HEK293T (cell line): ENCODE measurements around the gene ACTR8.
A peak's percentile ranks its signal among the peaks of the same experiment; 100 is the strongest.

Experiments
- CTCF ChIA-PET: fragments of 350-600 bp; formaldehyde crosslinking; extraction: SDS; loops from one replicate; lab custom pipeline; 2021; ENCODE audit warnings: antibody characterized with exemption, inconsistent platforms; lab: Yijun Ruan, JAX
- POLR2A ChIA-PET: fragments of 350-600 bp; formaldehyde crosslinking; extraction: SDS; loops from one replicate; lab custom pipeline; 2020; ENCODE audit warnings: antibody characterized with exemption, inconsistent platforms; lab: Yijun Ruan, JAX
- DNase-seq: peaks from one replicate; pipeline ENCODE4 v3.0.0; 2012; ENCODE audit warnings: mixed read lengths; ENCODE audit errors: extremely low spot score
- ARNT ChIP-seq: fragments of 450-650 bp; IDR thresholded peaks from 2 replicates; pipeline ENCODE4 v1.6.1; 2017; ENCODE audit warnings: mild to moderate bottlenecking
- BHLHE40 ChIP-seq: fragments of 450-650 bp; IDR thresholded peaks from 2 replicates; pipeline ENCODE4 v1.6.1; 2016; ENCODE audit warnings: mild to moderate bottlenecking, moderate library complexity, borderline replicate concordance
- CTBP1 ChIP-seq: fragments of 450-650 bp; IDR thresholded peaks from 2 replicates; pipeline ENCODE4 v1.6.1; 2016; ENCODE audit warnings: borderline replicate concordance
- ELF4 ChIP-seq: fragments of 450-650 bp; IDR thresholded peaks from 2 replicates; pipeline ENCODE4 v1.6.1; 2017; ENCODE audit warnings: antibody characterized with exemption
- FOXA1 ChIP-seq: fragments of 450-650 bp; IDR thresholded peaks from 2 replicates; pipeline ENCODE4 v1.6.1; 2016; ENCODE audit warnings: mild to moderate bottlenecking
- FOXK2 ChIP-seq: fragments of 450-650 bp; IDR thresholded peaks from 2 replicates; pipeline ENCODE4 v1.6.1; 2016; ENCODE audit warnings: mild to moderate bottlenecking
- FOXM1 ChIP-seq: fragments of 450-650 bp; IDR thresholded peaks from 2 replicates; pipeline ENCODE4 v1.6.1; 2017; ENCODE audit warnings: mild to moderate bottlenecking, borderline replicate concordance
- HDGF ChIP-seq: fragments of 450-650 bp; IDR thresholded peaks from 2 replicates; pipeline ENCODE4 v1.6.1; 2017; ENCODE audit warnings: antibody characterized with exemption, borderline replicate concordance
- L3MBTL2 ChIP-seq: fragments of 450-650 bp; conservative IDR thresholded peaks from 2 replicates; pipeline ENCODE4 v1.6.1; 2016; ENCODE audit warnings: mild to moderate bottlenecking
- LEF1 ChIP-seq: fragments of 450-650 bp; IDR thresholded peaks from 2 replicates; pipeline ENCODE4 v1.6.1; 2017; ENCODE audit warnings: mild to moderate bottlenecking, borderline replicate concordance
- NFRKB ChIP-seq: fragments of 450-650 bp; IDR thresholded peaks from 2 replicates; pipeline ENCODE4 v1.6.1; 2016; ENCODE audit warnings: mild to moderate bottlenecking, moderate library complexity
- SP1 ChIP-seq: fragments of 450-650 bp; IDR thresholded peaks from 2 replicates; pipeline ENCODE4 v1.6.1; 2017
- SUZ12 ChIP-seq: fragments of 450-650 bp; IDR thresholded peaks from 2 replicates; pipeline ENCODE4 v1.6.1; 2016; ENCODE audit warnings: mild to moderate bottlenecking
- TARDBP ChIP-seq: fragments of 450-650 bp; IDR thresholded peaks from 2 replicates; pipeline ENCODE4 v1.6.1; 2016
- ZNF384 ChIP-seq: fragments of 450-650 bp; IDR thresholded peaks from 2 replicates; pipeline ENCODE4 v1.6.1; 2016
- TF ChIP-seq, protein P1 (sequence below): fragments of 450-650 bp; IDR thresholded peaks from 2 replicates; pipeline ENCODE4 v1.6.1; 2016

Gene ACTR8

DNA sequence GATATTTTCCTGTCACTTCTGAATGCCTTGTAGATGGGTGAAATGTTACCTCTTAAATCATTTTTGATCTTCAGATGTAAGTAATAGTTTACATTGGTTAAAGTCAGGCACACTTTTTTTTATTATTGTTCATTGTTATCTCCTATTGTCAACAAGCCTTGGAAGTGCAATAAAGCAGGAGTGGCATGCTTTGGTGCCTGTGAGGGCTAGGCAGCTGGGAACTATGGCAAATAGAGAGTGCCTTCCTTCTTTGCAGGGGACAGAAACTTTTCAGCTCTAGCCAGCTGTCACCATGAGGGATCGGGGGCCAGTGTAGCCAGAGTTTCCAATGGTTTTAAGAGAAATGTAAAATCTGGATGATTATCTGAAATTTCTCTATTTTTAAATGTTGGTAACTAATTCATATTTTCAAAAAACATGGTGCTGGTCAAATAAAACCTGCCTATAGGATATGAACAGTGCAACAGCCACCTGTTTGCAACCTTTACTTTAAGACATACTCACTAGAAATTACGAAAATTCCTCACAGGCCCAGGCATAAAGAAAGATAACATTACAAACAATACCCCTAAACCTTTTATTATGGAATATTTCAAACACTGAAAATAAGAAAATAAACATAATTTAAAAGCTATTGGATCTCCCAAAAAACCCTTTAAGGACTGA is 18.8 kb upstream of the ACTR8 start:
- TF ChIP-seq, protein P1, sequence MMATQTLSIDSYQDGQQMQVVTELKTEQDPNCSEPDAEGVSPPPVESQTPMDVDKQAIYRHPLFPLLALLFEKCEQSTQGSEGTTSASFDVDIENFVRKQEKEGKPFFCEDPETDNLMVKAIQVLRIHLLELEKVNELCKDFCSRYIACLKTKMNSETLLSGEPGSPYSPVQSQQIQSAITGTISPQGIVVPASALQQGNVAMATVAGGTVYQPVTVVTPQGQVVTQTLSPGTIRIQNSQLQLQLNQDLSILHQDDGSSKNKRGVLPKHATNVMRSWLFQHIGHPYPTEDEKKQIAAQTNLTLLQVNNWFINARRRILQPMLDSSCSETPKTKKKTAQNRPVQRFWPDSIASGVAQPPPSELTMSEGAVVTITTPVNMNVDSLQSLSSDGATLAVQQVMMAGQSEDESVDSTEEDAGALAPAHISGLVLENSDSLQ = no peak
- TF ChIP-seq L3MBTL2 (no peak), ARNT (no peak), SP1 (no peak)
- no peak for DNase-seq
- POLR2A ChIA-PET = interaction anchor here (2.8 kb wide), 1 partner anchor 10 kb away, joined by 14 read pairs; the partner anchor contains the start of gene SELENOK
- CTCF ChIA-PET = no interaction called here

DNA sequence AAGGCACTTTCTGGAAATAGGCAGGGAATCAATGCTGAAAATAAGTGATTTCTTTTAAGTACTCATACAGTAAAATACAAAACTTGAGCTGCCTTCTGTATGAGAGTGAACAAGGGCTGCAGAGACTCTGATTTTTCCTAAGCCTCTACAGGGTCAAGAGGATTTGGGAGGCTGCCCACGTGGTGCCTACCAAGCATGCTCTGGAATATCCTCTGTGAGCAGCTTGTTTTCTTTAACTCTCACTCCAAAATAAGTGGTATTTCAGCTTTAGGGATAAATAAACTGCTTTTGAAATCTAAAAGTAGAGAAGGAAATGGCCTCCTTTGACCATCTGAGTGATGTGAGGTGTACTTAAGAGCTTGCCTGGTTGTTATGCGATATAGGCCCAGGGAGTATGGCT is 17.8 kb upstream of the ACTR8 start:
- ChIA-PET POLR2A (interaction anchor here (2.8 kb wide), 1 partner anchor 9 kb away, joined by 14 read pairs; the partner anchor contains the start of gene SELENOK), CTCF (no interaction called here)
- TF ChIP-seq ZNF384 = no peak
- TF ChIP-seq NFRKB = no peak
- TF ChIP-seq CTBP1 = no peak
- TF ChIP-seq BHLHE40 = no peak
- no peak for TF ChIP-seq HDGF
- no peak for TF ChIP-seq TARDBP
- no peak for TF ChIP-seq FOXA1
- TF ChIP-seq SUZ12 = no peak
- TF ChIP-seq SP1 = no peak
- no peak for TF ChIP-seq ARNT
- no peak for TF ChIP-seq ELF4
- TF ChIP-seq L3MBTL2 = no peak
- no peak for TF ChIP-seq FOXK2
- DNase-seq = no peak

GRCh38 chr3:53892286-53892637 is 10.3 kb upstream of the ACTR8 start:
- ChIA-PET CTCF (interaction anchor here (0.6 kb wide), 1 partner anchor 28 kb away, joined by 3 read pairs; no protein-coding TSS in a partner anchor), POLR2A (interaction anchor here (1.0 to 2.2 kb wide), 8 partner anchors 9 to 47 kb away, joined by 3 to 17 read pairs (median 6); partner anchors contain the start of gene ACTR8)
- DNase-seq = no peak
- TF ChIP-seq NFRKB (no peak), ARNT (no peak), FOXA1 (no peak), ZNF384 (no peak), L3MBTL2 (peak; percentile 68)

GRCh38 chr3:53891497-53892285 is 9.7 kb upstream of the ACTR8 start, which contains the start of gene SELENOK:
Gene SELENOK (minus strand): TSS chr3:53891859.
- ChIA-PET POLR2A (interaction anchor here (0.6 to 2.2 kb wide), 11 partner anchors 8 to 47 kb away, joined by 3 to 17 read pairs (median 5); partner anchors contain the start of gene ACTR8), CTCF (interaction anchor here (0.5 to 0.7 kb wide), 3 partner anchors 18 to 536 kb away, joined by 3 to 5 read pairs (median 3); no protein-coding TSS in a partner anchor)
- DNase-seq = peak; percentile 96
- TF ChIP-seq HDGF = no peak
- no peak for TF ChIP-seq BHLHE40
- 0 out of 2 replicates have a peak, but pooled peaks have one; percentile 15 for TF ChIP-seq ELF4
- TF ChIP-seq FOXM1 = no peak
- TF ChIP-seq FOXA1 = no peak
- peak; percentile 91 for TF ChIP-seq L3MBTL2
- no peak for TF ChIP-seq LEF1
- TF ChIP-seq, protein P1 = peak; percentile 90
- no peak for TF ChIP-seq ARNT
- no peak for TF ChIP-seq FOXK2
- no peak for TF ChIP-seq CTBP1
- no peak for TF ChIP-seq NFRKB
- no peak for TF ChIP-seq SUZ12
- no peak for TF ChIP-seq TARDBP
- TF ChIP-seq SP1 = no peak
- no peak for TF ChIP-seq ZNF384

- ChIA-PET POLR2A (interaction anchor here (0.9 to 2.2 kb wide), 8 partner anchors 10 to 103 kb away, joined by 3 to 17 read pairs (median 4); partner anchors contain the start of gene ACTR8), CTCF (interaction anchor here (0.6 to 0.7 kb wide), 2 partner anchors 17 to 29 kb away, joined by 3 to 5 read pairs; no protein-coding TSS in a partner anchor)
- DNase-seq = peak; percentile 32
- TF ChIP-seq LEF1 = no peak
- TF ChIP-seq HDGF = no peak
- TF ChIP-seq SUZ12 = no peak
- TF ChIP-seq NFRKB = no peak
- TF ChIP-seq BHLHE40 = no peak
- no peak for TF ChIP-seq FOXM1
- no peak for TF ChIP-seq ZNF384
- no peak for TF ChIP-seq SP1
- no peak for TF ChIP-seq ARNT
- TF ChIP-seq, protein P1 = no peak
- no peak for TF ChIP-seq FOXK2
- TF ChIP-seq L3MBTL2 = no peak
- no peak for TF ChIP-seq FOXA1
- no peak for TF ChIP-seq CTBP1
- TF ChIP-seq ELF4 = no peak
- TF ChIP-seq TARDBP = no peak
These were observed 8.9 kb upstream of the ACTR8 start for GRCh38 chr3:53890726-53891475.
